ENCODE measurements around the gene ZNF438. TPM values are rescaled to one million over a fixed set of nuclear protein-coding genes. Genes with fewer than 3 reads are reported as not detected.

Gene ZNF438
- total RNA-seq, 1 experiment from 2014 or later, result 8.4 TPM

GRCh38 chr10:30828680-30829079 lies 203.0 kb downstream of the ZNF438 start:
- peaks cover 7% of the 10 kb centered on the region for H3K4me1 Mint-ChIP-seq (ENCODE audit: insufficient read depth, unreplicated experiment)

GRCh38 chr10:30828164-30828563 lies 203.5 kb downstream of the ZNF438 start:
- Mint-ChIP-seq H3K27me3 (ENCODE audit: insufficient read depth, unreplicated experiment) (no peaks in the 10 kb centered on the region), H3K4me1 (ENCODE audit: insufficient read depth, unreplicated experiment) (peaks cover 7% of the 10 kb centered on the region), H3K27ac (ENCODE audit: low read depth, unreplicated experiment) (no peak overlapping the region), H3K36me3 (ENCODE audit: insufficient read depth, unreplicated experiment) (no peaks in the 10 kb centered on the region), H3K4me3 (ENCODE audit: unreplicated experiment) (no peak overlapping the region), H3K9me3 (ENCODE audit: unreplicated experiment) (no peaks in the 10 kb centered on the region)
- intact Hi-C loops (cut with micrococcal nuclease), result no loop called here
- POLR2A ChIA-PET, result no interaction called here
- CTCF ChIA-PET, result no interaction called here
- TF ChIP-seq CTCF (IDR thresholded peaks at IDR 0.05; ENCODE audit: unreplicated experiment), result no peak
- no TSS peak for BruUV-seq (replicated peaks)
- DNase-seq (ENCODE audit: unreplicated experiment), result no peak

More at GRCh38 chr10:30828680-30829079, 203.0 kb downstream of the ZNF438 start:
- TF ChIP-seq CTCF (IDR thresholded peaks at IDR 0.05; ENCODE audit: unreplicated experiment), result no peak
- no peak overlapping the region for H3K27ac Mint-ChIP-seq (ENCODE audit: low read depth, unreplicated experiment)
- H3K27me3 Mint-ChIP-seq (ENCODE audit: insufficient read depth, unreplicated experiment), result no peaks in the 10 kb centered on the region
- ChIA-PET POLR2A (no interaction called here), CTCF (no interaction called here)
- no peak overlapping the region for H3K4me3 Mint-ChIP-seq (ENCODE audit: unreplicated experiment)
- H3K9me3 Mint-ChIP-seq (ENCODE audit: unreplicated experiment), result no peaks in the 10 kb centered on the region
- BruUV-seq (replicated peaks), result no TSS peak
- H3K36me3 Mint-ChIP-seq (ENCODE audit: insufficient read depth, unreplicated experiment), result no peaks in the 10 kb centered on the region
- DNase-seq (ENCODE audit: unreplicated experiment), result no peak
- intact Hi-C loops (cut with micrococcal nuclease), result no loop called here

- TF ChIP-seq CTCF (IDR thresholded peaks at IDR 0.05; ENCODE audit: unreplicated experiment), result no peak
- intact Hi-C loops (cut with micrococcal nuclease), result no loop called here
- H3K4me1 Mint-ChIP-seq (ENCODE audit: insufficient read depth, unreplicated experiment), result peaks cover 7% of the 10 kb centered on the region
Measured at GRCh38 chr10:30827531-30828120, 204.0 kb downstream of the ZNF438 start.

GRCh38 chr10:30826679-30827078 lies 205.0 kb downstream of the ZNF438 start:
- no peak overlapping the region for H3K4me3 Mint-ChIP-seq (ENCODE audit: unreplicated experiment)
- peaks cover 7% of the 10 kb centered on the region for H3K4me1 Mint-ChIP-seq (ENCODE audit: insufficient read depth, unreplicated experiment)

More at GRCh38 chr10:30827531-30828120, 204.0 kb downstream of the ZNF438 start:
- H3K4me3 Mint-ChIP-seq (ENCODE audit: unreplicated experiment), result no peak overlapping the region
- H3K27ac Mint-ChIP-seq (ENCODE audit: low read depth, unreplicated experiment), result no peak overlapping the region
- no peaks in the 10 kb centered on the region for H3K9me3 Mint-ChIP-seq (ENCODE audit: unreplicated experiment)
- no TSS peak for BruUV-seq (replicated peaks)
- no peaks in the 10 kb centered on the region for H3K27me3 Mint-ChIP-seq (ENCODE audit: insufficient read depth, unreplicated experiment)
- H3K36me3 Mint-ChIP-seq (ENCODE audit: insufficient read depth, unreplicated experiment), result no peaks in the 10 kb centered on the region
- ChIA-PET CTCF (interaction anchor here (0.7 kb wide), 1 partner anchor 331 kb away, joined by 4 read pairs; no protein-coding TSS in a partner anchor), POLR2A (no interaction called here)
- no peak for DNase-seq (ENCODE audit: unreplicated experiment)

More at GRCh38 chr10:30826679-30827078, 205.0 kb downstream of the ZNF438 start:
- no peak for TF ChIP-seq CTCF (IDR thresholded peaks at IDR 0.05; ENCODE audit: unreplicated experiment)
- POLR2A ChIA-PET, result no interaction called here
- DNase-seq (ENCODE audit: unreplicated experiment), result no peak
- intact Hi-C loops (cut with micrococcal nuclease), result no loop called here
- CTCF ChIA-PET, result interaction anchor here (0.7 kb wide), 1 partner anchor 332 kb away, joined by 4 read pairs; no protein-coding TSS in a partner anchor
- H3K27me3 Mint-ChIP-seq (ENCODE audit: insufficient read depth, unreplicated experiment), result no peaks in the 10 kb centered on the region
- H3K27ac Mint-ChIP-seq (ENCODE audit: low read depth, unreplicated experiment), result no peak overlapping the region
- BruUV-seq (replicated peaks), result no TSS peak
- H3K36me3 Mint-ChIP-seq (ENCODE audit: insufficient read depth, unreplicated experiment), result no peaks in the 10 kb centered on the region
- H3K9me3 Mint-ChIP-seq (ENCODE audit: unreplicated experiment), result no peaks in the 10 kb centered on the region
